ENCODE results near the gene MAPK8.
A peak's percentile ranks its signal among the peaks of the same experiment; 100 is the strongest.

MAPK8 gene

GRCh38 chr10:48316236-48316635, 9.8 kb downstream of the MAPK8 start:
- TF ChIP-seq, protein P1, sequence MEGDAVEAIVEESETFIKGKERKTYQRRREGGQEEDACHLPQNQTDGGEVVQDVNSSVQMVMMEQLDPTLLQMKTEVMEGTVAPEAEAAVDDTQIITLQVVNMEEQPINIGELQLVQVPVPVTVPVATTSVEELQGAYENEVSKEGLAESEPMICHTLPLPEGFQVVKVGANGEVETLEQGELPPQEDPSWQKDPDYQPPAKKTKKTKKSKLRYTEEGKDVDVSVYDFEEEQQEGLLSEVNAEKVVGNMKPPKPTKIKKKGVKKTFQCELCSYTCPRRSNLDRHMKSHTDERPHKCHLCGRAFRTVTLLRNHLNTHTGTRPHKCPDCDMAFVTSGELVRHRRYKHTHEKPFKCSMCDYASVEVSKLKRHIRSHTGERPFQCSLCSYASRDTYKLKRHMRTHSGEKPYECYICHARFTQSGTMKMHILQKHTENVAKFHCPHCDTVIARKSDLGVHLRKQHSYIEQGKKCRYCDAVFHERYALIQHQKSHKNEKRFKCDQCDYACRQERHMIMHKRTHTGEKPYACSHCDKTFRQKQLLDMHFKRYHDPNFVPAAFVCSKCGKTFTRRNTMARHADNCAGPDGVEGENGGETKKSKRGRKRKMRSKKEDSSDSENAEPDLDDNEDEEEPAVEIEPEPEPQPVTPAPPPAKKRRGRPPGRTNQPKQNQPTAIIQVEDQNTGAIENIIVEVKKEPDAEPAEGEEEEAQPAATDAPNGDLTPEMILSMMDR (conservative IDR thresholded peaks at IDR 0.05; ENCODE audit: low read length), result no peak
- no peak overlapping the region for H3K4me3 ChIP-seq (ENCODE audit: low read length)
- no peak for DNase-seq (ENCODE audit: low read depth)

GRCh38 chr10:48317321-48317990, 11.0 kb downstream of the MAPK8 start:
- H3K4me3 ChIP-seq (ENCODE audit: low read length), result no peak overlapping the region
- TF ChIP-seq, protein P1 (conservative IDR thresholded peaks at IDR 0.05; ENCODE audit: low read length), result no peak
- DNase-seq (ENCODE audit: low read depth), result no peak

DNA sequence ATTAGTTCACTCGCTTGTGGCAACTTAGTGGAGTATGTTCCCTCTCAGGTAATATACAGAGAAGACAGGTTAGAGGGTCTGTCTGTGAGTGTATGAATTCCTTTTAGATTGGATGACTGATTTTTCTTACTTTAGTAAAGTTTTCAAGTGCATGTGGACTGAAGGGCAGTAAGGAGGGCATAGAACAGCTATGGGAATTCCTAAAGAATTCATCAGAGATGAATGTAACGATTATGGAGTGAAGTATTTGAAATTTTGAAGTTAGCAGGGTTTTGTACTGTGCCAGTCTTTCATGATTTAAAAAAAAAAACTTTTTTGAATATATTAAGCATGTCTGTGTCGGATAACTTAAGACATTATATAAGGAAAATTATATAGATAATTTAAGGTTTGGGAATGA, 15.5 kb downstream of the MAPK8 start:
- H3K4me3 ChIP-seq (ENCODE audit: low read length), result no peak overlapping the region
- TF ChIP-seq, protein P1 (conservative IDR thresholded peaks at IDR 0.05; ENCODE audit: low read length), result no peak

GRCh38 chr10:48324580-48324979, 18.1 kb downstream of the MAPK8 start:
- no peak for DNase-seq (ENCODE audit: low read depth)
- TF ChIP-seq, protein P1 (conservative IDR thresholded peaks at IDR 0.05; ENCODE audit: low read length), result no peak
- no peak overlapping the region for H3K4me3 ChIP-seq (ENCODE audit: low read length)

More for the DNA sequence above, 15.5 kb downstream of the MAPK8 start:
- DNase-seq (ENCODE audit: low read depth), result peak; percentile 4

DNA sequence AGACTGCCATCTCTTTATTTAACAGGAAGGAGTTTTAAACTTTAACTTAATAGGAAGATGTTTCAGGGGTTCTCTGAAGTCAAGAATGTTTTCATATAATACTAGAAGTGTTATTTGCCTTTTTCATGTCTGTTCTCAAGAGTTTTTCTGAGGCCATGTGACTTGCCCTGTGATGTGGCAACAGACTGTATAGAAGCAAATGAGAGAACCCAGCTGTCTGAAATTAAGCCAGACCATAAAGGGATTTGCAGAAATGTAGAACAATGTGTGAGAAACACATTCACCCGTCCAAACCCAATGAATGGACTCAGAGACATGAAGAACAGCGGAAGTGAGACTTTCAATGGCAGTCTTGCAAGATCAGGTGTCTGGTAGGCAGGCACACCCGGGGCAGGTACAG, 23.8 kb downstream of the MAPK8 start:
- H3K4me3 ChIP-seq (ENCODE audit: low read length), result no peak overlapping the region
- DNase-seq (ENCODE audit: low read depth), result peak; percentile 68
- TF ChIP-seq, protein P1 (conservative IDR thresholded peaks at IDR 0.05; ENCODE audit: low read length), result no peak

GRCh38 chr10:48331436-48331835, 25.0 kb downstream of the MAPK8 start:
- no peak for DNase-seq (ENCODE audit: low read depth)
- TF ChIP-seq, protein P1 (conservative IDR thresholded peaks at IDR 0.05; ENCODE audit: low read length), result no peak
- no peak overlapping the region for H3K4me3 ChIP-seq (ENCODE audit: low read length)

DNA sequence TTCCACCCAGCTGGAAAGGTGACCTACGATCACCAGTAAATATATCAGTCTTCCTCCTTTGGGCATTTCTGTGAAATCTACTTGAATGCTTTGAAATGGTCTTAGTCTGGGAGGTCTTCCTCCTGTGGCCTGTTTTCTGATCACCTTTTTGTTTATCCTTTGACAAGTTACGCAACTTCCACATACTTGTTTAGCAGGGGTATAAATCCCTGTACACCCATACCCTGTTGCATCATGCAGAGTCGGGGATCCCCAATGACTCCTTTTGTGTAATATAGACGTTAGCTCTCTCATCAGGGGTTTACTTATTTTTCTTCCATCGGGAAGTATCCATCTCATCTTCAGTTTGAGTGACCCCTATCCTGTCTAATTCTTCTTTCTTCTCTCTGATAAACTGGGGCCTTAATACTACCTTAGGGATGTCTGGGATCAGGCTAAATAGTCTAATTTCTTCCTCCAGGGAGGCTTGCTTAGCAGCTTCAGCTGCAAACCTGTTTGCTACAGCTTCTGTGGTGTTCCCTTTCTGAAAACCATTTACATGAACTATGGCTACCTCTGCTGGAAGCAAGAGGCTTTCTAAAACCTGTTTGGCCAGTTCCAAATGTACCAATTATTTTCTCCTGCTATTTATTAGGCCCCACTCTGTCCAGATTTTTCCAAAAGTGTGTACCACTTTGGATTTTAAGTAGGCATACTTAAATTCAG, 25.8 kb downstream of the MAPK8 start:
- TF ChIP-seq, protein P1 (conservative IDR thresholded peaks at IDR 0.05; ENCODE audit: low read length), result no peak
- no peak overlapping the region for H3K4me3 ChIP-seq (ENCODE audit: low read length)
- DNase-seq (ENCODE audit: low read depth), result no peak

Data from AG10803 (cell line).